ENCODE results near the gene NHS. TPM values are rescaled to one million over a fixed set of nuclear protein-coding genes. Genes with fewer than 3 reads are reported as not detected.

NHS gene
- total and polyA plus RNA-seq, 2 of the 13 experiments (the other 11 are each of a cell fraction or from before 2014, with no cell fraction given) = 0.02 TPM; not detected in 1

GRCh38 chrX:17605676-17606075 is 230.7 kb downstream of the NHS start:
- H2AFZ ChIP-seq (ENCODE audit: low read length) = no peak overlapping the region
- no peaks in the 10 kb centered on the region for H3K79me2 ChIP-seq (ENCODE audit: insufficient read depth, low read length)
- H3K27ac ChIP-seq (ENCODE audit: extremely low read length, insufficient read depth, low read length) = no peak overlapping the region
- ATAC-seq = no peak
- intact Hi-C loops (cut with micrococcal nuclease; ENCODE audit: unreplicated experiment) = no loop called here
- CTCF ChIA-PET (ENCODE audit: low intra/inter-chr PET ratio, low total read pairs) = no interaction called here
- no peaks in the 10 kb centered on the region for H4K20me1 ChIP-seq (ENCODE audit: insufficient read depth, low read length)
- H3K27me3 ChIP-seq (ENCODE audit: control insufficient read depth in 1 of 2, insufficient read depth in 2 of 2, low read length in 2 of 2) = no peaks in the 10 kb centered on the region
- in situ Hi-C loops (cut with HindIII; ENCODE audit: extremely low pct_ligation_motif_present, low pct_unique_long_range_greater_than_20kb) = no loop called here
- no peak overlapping the region for H3K4me2 ChIP-seq (ENCODE audit: low read depth, low read length)
- no peak overlapping the region for H3K9ac ChIP-seq (ENCODE audit: insufficient read depth, low read depth, low read length)
- POLR2A ChIA-PET = no interaction called here
- H3K4me1 ChIP-seq (ENCODE audit: insufficient read depth, low read length) = no peaks in the 10 kb centered on the region
- no TSS peak for BruUV-seq (replicated peaks)
- no peaks in the 10 kb centered on the region for H3K36me3 ChIP-seq (replicated peaks in 1 of 2; ENCODE audit: control insufficient read depth in 1 of 2, insufficient read depth in 2 of 2, low read length in 2 of 2)
- FAIRE-seq = no peak
- WGBS (ENCODE audit: low lambda C conversion rate) = 30% methylated on average over 3 of the region's 3 CpGs
- TF ChIP-seq MEIS1 (CRISPR knock-in tag; IDR thresholded peaks at IDR 0.05; ENCODE audit: borderline replicate concordance) = no peak
- no peak for TF ChIP-seq MAFK (conservative IDR thresholded peaks at IDR 0.05 in 1 of 2, IDR thresholded peaks at IDR 0.05 in 1 of 2; ENCODE audit: low read length in 2 of 2)
- no peak for TF ChIP-seq TCF7L2 (IDR thresholded peaks at IDR 0.05; ENCODE audit: low read depth, low read length)
- no peak for TF ChIP-seq SRY (CRISPR knock-in tag; IDR thresholded peaks at IDR 0.05)
- H3K9me3 ChIP-seq (ENCODE audit: low read length) = no peaks in the 10 kb centered on the region
- no peak overlapping the region for H3K4me3 ChIP-seq (replicated peaks in 1 of 3; ENCODE audit: insufficient read depth in 1 of 3, low read depth in 2 of 3, low read length in 3 of 3)
- no peak for DNase-seq (ENCODE audit: low spot score)

GRCh38 chrX:17606231-17606630 is 231.2 kb downstream of the NHS start:
- POLR2A ChIA-PET = no interaction called here
- TF ChIP-seq ZBTB3 (CRISPR knock-in tag; IDR thresholded peaks at IDR 0.05; ENCODE audit: borderline replicate concordance, low read depth) (no peak), DNMT3B (CRISPR knock-in tag; conservative IDR thresholded peaks at IDR 0.05) (no peak), ZNF432 (CRISPR knock-in tag; IDR thresholded peaks at IDR 0.05; ENCODE audit: borderline replicate concordance) (no peak), ZSCAN20 (CRISPR knock-in tag; IDR thresholded peaks at IDR 0.05; ENCODE audit: borderline replicate concordance) (no peak), ZSCAN29 (CRISPR knock-in tag; conservative IDR thresholded peaks at IDR 0.05) (no peak)
- Histone ChIP-seq H3K4me1 (ENCODE audit: insufficient read depth, low read length) (no peaks in the 10 kb centered on the region), H3K9ac (ENCODE audit: insufficient read depth, low read depth, low read length) (no peak overlapping the region), H3K27me3 (ENCODE audit: control insufficient read depth in 1 of 2, insufficient read depth in 2 of 2, low read length in 2 of 2) (no peaks in the 10 kb centered on the region), H3K79me2 (ENCODE audit: insufficient read depth, low read length) (no peaks in the 10 kb centered on the region), H3K4me2 (ENCODE audit: low read depth, low read length) (no peak overlapping the region), H3K27ac (ENCODE audit: extremely low read length, insufficient read depth, low read length) (no peak overlapping the region), H3K9me3 (ENCODE audit: low read length) (no peaks in the 10 kb centered on the region), H3K4me3 (replicated peaks in 1 of 3; ENCODE audit: insufficient read depth in 1 of 3, low read depth in 2 of 3, low read length in 3 of 3) (no peak overlapping the region), H3K36me3 (replicated peaks in 1 of 2; ENCODE audit: control insufficient read depth in 1 of 2, insufficient read depth in 2 of 2, low read length in 2 of 2) (no peaks in the 10 kb centered on the region), H4K20me1 (ENCODE audit: insufficient read depth, low read length) (no peaks in the 10 kb centered on the region), H2AFZ (ENCODE audit: low read length) (no peak overlapping the region)
- 38% methylated on average over 4 of the region's 4 CpGs for WGBS (ENCODE audit: low lambda C conversion rate)
- intact Hi-C loops (cut with micrococcal nuclease; ENCODE audit: unreplicated experiment) (no loop called here), in situ Hi-C loops (cut with HindIII; ENCODE audit: extremely low pct_ligation_motif_present, low pct_unique_long_range_greater_than_20kb) (no loop called here)
- no peak for DNase-seq (ENCODE audit: low spot score)
- BruUV-seq (replicated peaks) = no TSS peak
- CTCF ChIA-PET (ENCODE audit: low intra/inter-chr PET ratio, low total read pairs) = no interaction called here
- no peak for ATAC-seq
- FAIRE-seq = no peak
